ENCODE results near the gene ZNF518A.
A peak's percentile ranks its signal among the peaks of the same experiment; 100 is the strongest.

Gene ZNF518A

GRCh38 chr10:96112531-96112930 lies 17.6 kb upstream of the ZNF518A start:
- no peaks in the 10 kb centered on the region for H3K4me1 ChIP-seq (ENCODE audit: control insufficient read depth, insufficient read depth, low read length)
- no peak overlapping the region for H3K9ac ChIP-seq (ENCODE audit: low read length)
- H3K36me3 ChIP-seq (ENCODE audit: control insufficient read depth, insufficient read depth, low read length) = no peaks in the 10 kb centered on the region
- no peak overlapping the region for H3K4me3 ChIP-seq (ENCODE audit: low read length)
- H3K27ac ChIP-seq (ENCODE audit: low read depth, low read length) = no peak overlapping the region
- H3K27me3 ChIP-seq (ENCODE audit: control insufficient read depth, insufficient read depth, low read length) = no peaks in the 10 kb centered on the region

- H3K9ac ChIP-seq (ENCODE audit: low read length) = no peak overlapping the region
- no peak overlapping the region for H3K27ac ChIP-seq (ENCODE audit: low read depth, low read length)
Observed at GRCh38 chr10:96118604-96119450, 11.3 kb upstream of the ZNF518A start.

GRCh38 chr10:96122824-96123223 lies 7.3 kb upstream of the ZNF518A start:
- Histone ChIP-seq H3K27ac (ENCODE audit: low read depth, low read length) (no peak overlapping the region), H3K4me1 (ENCODE audit: control insufficient read depth, insufficient read depth, low read length) (no peaks in the 10 kb centered on the region), H3K4me3 (ENCODE audit: low read length) (no peak overlapping the region), H3K36me3 (ENCODE audit: control insufficient read depth, insufficient read depth, low read length) (no peaks in the 10 kb centered on the region), H3K9ac (ENCODE audit: low read length) (no peak overlapping the region), H3K27me3 (ENCODE audit: control insufficient read depth, insufficient read depth, low read length) (no peaks in the 10 kb centered on the region)

More at GRCh38 chr10:96118604-96119450, 11.3 kb upstream of the ZNF518A start:
- Histone ChIP-seq H3K27me3 (ENCODE audit: control insufficient read depth, insufficient read depth, low read length) (no peaks in the 10 kb centered on the region), H3K36me3 (ENCODE audit: control insufficient read depth, insufficient read depth, low read length) (no peaks in the 10 kb centered on the region), H3K4me1 (ENCODE audit: control insufficient read depth, insufficient read depth, low read length) (no peaks in the 10 kb centered on the region), H3K4me3 (ENCODE audit: low read length) (no peak overlapping the region)

GRCh38 chr10:96124230-96125141 lies 5.6 kb upstream of the ZNF518A start:
- Histone ChIP-seq H3K27me3 (ENCODE audit: control insufficient read depth, insufficient read depth, low read length) (no peaks in the 10 kb centered on the region), H3K9ac (ENCODE audit: low read length) (no peak overlapping the region)

GRCh38 chr10:96125142-96125515 lies 5.0 kb upstream of the ZNF518A start:
- H3K27me3 ChIP-seq (ENCODE audit: control insufficient read depth, insufficient read depth, low read length) = no peaks in the 10 kb centered on the region
- no peak overlapping the region for H3K9ac ChIP-seq (ENCODE audit: low read length)
- H3K4me1 ChIP-seq (ENCODE audit: control insufficient read depth, insufficient read depth, low read length) = no peaks in the 10 kb centered on the region
- H3K36me3 ChIP-seq (ENCODE audit: control insufficient read depth, insufficient read depth, low read length) = no peaks in the 10 kb centered on the region
- H3K27ac ChIP-seq (ENCODE audit: low read depth, low read length) = no peak overlapping the region
- H3K4me3 ChIP-seq (ENCODE audit: low read length) = no peak overlapping the region

More at GRCh38 chr10:96124230-96125141, 5.6 kb upstream of the ZNF518A start:
- Histone ChIP-seq H3K4me1 (ENCODE audit: control insufficient read depth, insufficient read depth, low read length) (no peaks in the 10 kb centered on the region), H3K4me3 (ENCODE audit: low read length) (peak overlapping the region; percentile 40), H3K27ac (ENCODE audit: low read depth, low read length) (no peak overlapping the region), H3K36me3 (ENCODE audit: control insufficient read depth, insufficient read depth, low read length) (no peaks in the 10 kb centered on the region)

GRCh38 chr10:96130326-96130995 lies 364 bp downstream of the ZNF518A start:
- Histone ChIP-seq H3K4me1 (ENCODE audit: control insufficient read depth, insufficient read depth, low read length) (no peaks in the 10 kb centered on the region), H3K27ac (ENCODE audit: low read depth, low read length) (peak overlapping the region; percentile 99), H3K27me3 (ENCODE audit: control insufficient read depth, insufficient read depth, low read length) (no peaks in the 10 kb centered on the region), H3K4me3 (ENCODE audit: low read length) (peak overlapping the region; percentile 99), H3K36me3 (ENCODE audit: control insufficient read depth, insufficient read depth, low read length) (no peaks in the 10 kb centered on the region), H3K9ac (ENCODE audit: low read length) (peak overlapping the region; percentile 96)

GRCh38 chr10:96131621-96132020 lies 1.5 kb downstream of the ZNF518A start:
- no peaks in the 10 kb centered on the region for H3K36me3 ChIP-seq (ENCODE audit: control insufficient read depth, insufficient read depth, low read length)
- no peaks in the 10 kb centered on the region for H3K27me3 ChIP-seq (ENCODE audit: control insufficient read depth, insufficient read depth, low read length)
- no peaks in the 10 kb centered on the region for H3K4me1 ChIP-seq (ENCODE audit: control insufficient read depth, insufficient read depth, low read length)
- H3K4me3 ChIP-seq (ENCODE audit: low read length) = no peak overlapping the region
- no peak overlapping the region for H3K9ac ChIP-seq (ENCODE audit: low read length)
- no peak overlapping the region for H3K27ac ChIP-seq (ENCODE audit: low read depth, low read length)

- H3K4me3 ChIP-seq (ENCODE audit: low read length) = no peak overlapping the region
- H3K27ac ChIP-seq (ENCODE audit: low read depth, low read length) = no peak overlapping the region
- no peaks in the 10 kb centered on the region for H3K4me1 ChIP-seq (ENCODE audit: control insufficient read depth, insufficient read depth, low read length)
- no peaks in the 10 kb centered on the region for H3K27me3 ChIP-seq (ENCODE audit: control insufficient read depth, insufficient read depth, low read length)
- H3K36me3 ChIP-seq (ENCODE audit: control insufficient read depth, insufficient read depth, low read length) = peaks cover 3% of the 10 kb centered on the region
- H3K9ac ChIP-seq (ENCODE audit: low read length) = no peak overlapping the region
Observed at GRCh38 chr10:96133135-96133534, 3.0 kb downstream of the ZNF518A start.

- Histone ChIP-seq H3K4me3 (ENCODE audit: low read length) (no peak overlapping the region), H3K27me3 (ENCODE audit: control insufficient read depth, insufficient read depth, low read length) (no peaks in the 10 kb centered on the region), H3K9ac (ENCODE audit: low read length) (no peak overlapping the region), H3K27ac (ENCODE audit: low read depth, low read length) (no peak overlapping the region), H3K36me3 (ENCODE audit: control insufficient read depth, insufficient read depth, low read length) (peaks cover 3% of the 10 kb centered on the region), H3K4me1 (ENCODE audit: control insufficient read depth, insufficient read depth, low read length) (no peaks in the 10 kb centered on the region)
Observed at GRCh38 chr10:96136810-96137209, 6.7 kb downstream of the ZNF518A start.

- peaks cover 3% of the 10 kb centered on the region for H3K36me3 ChIP-seq (ENCODE audit: control insufficient read depth, insufficient read depth, low read length)
- H3K27me3 ChIP-seq (ENCODE audit: control insufficient read depth, insufficient read depth, low read length) = no peaks in the 10 kb centered on the region
- H3K4me1 ChIP-seq (ENCODE audit: control insufficient read depth, insufficient read depth, low read length) = no peaks in the 10 kb centered on the region
Observed at GRCh38 chr10:96137567-96137966, 7.5 kb downstream of the ZNF518A start.

GRCh38 chr10:96138102-96138501 lies 8.0 kb downstream of the ZNF518A start:
- no peaks in the 10 kb centered on the region for H3K27me3 ChIP-seq (ENCODE audit: control insufficient read depth, insufficient read depth, low read length)
- H3K4me3 ChIP-seq (ENCODE audit: low read length) = no peak overlapping the region
- H3K27ac ChIP-seq (ENCODE audit: low read depth, low read length) = no peak overlapping the region
- no peaks in the 10 kb centered on the region for H3K4me1 ChIP-seq (ENCODE audit: control insufficient read depth, insufficient read depth, low read length)
- H3K9ac ChIP-seq (ENCODE audit: low read length) = no peak overlapping the region
- H3K36me3 ChIP-seq (ENCODE audit: control insufficient read depth, insufficient read depth, low read length) = peaks cover 6% of the 10 kb centered on the region

More at GRCh38 chr10:96137567-96137966, 7.5 kb downstream of the ZNF518A start:
- Histone ChIP-seq H3K9ac (ENCODE audit: low read length) (no peak overlapping the region), H3K4me3 (ENCODE audit: low read length) (no peak overlapping the region), H3K27ac (ENCODE audit: low read depth, low read length) (no peak overlapping the region)

- no peaks in the 10 kb centered on the region for H3K27me3 ChIP-seq (ENCODE audit: control insufficient read depth, insufficient read depth, low read length)
- no peaks in the 10 kb centered on the region for H3K4me1 ChIP-seq (ENCODE audit: control insufficient read depth, insufficient read depth, low read length)
- H3K9ac ChIP-seq (ENCODE audit: low read length) = no peak overlapping the region
- peaks cover 28% of the 10 kb centered on the region for H3K36me3 ChIP-seq (ENCODE audit: control insufficient read depth, insufficient read depth, low read length)
- no peak overlapping the region for H3K27ac ChIP-seq (ENCODE audit: low read depth, low read length)
- H3K4me3 ChIP-seq (ENCODE audit: low read length) = no peak overlapping the region
Observed at GRCh38 chr10:96152437-96152836, 22.3 kb downstream of the ZNF518A start.

Measured in rectal smooth muscle tissue (tissue), 1 donor.